HUES64 (cell line): ENCODE results near the gene FBXO41.

Source experiments
- H3K27ac ChIP-seq: 2 replicates; pipeline ENCODE4 v1.7.0; 2013; ENCODE audit warnings: low read depth, low read length, inconsistent platforms
- H3K27me3 ChIP-seq: 2 replicates; pipeline ENCODE4 v1.6.1; 2013; ENCODE audit warnings: mild to moderate bottlenecking, low read length; ENCODE audit not compliant: insufficient read depth
- H3K36me3 ChIP-seq: 2 replicates; pipeline ENCODE4 v1.6.1; 2013; ENCODE audit warnings: mild to moderate bottlenecking, low read length; ENCODE audit not compliant: insufficient read depth
- H3K4me1 ChIP-seq: 2 replicates; pipeline ENCODE4 v1.6.1; 2013; ENCODE audit warnings: mild to moderate bottlenecking, low read length, moderate library complexity; ENCODE audit not compliant: insufficient read depth
- H3K4me3 ChIP-seq: 2 replicates; pipeline ENCODE4 v1.5.1; 2013; ENCODE audit warnings: mild to moderate bottlenecking, low read length, moderate library complexity
- H3K9ac ChIP-seq: 2 replicates; pipeline ENCODE4 v1.6.1; 2013; ENCODE audit warnings: mild to moderate bottlenecking, low read depth, low read length
- H3K9me3 ChIP-seq: 2 replicates; pipeline ENCODE4 v1.6.1; 2013; ENCODE audit warnings: low read depth, low read length; ENCODE audit not compliant: insufficient read depth
- WGBS: fragments of 150-250, 120-280 bp; methylation state at CpG from one replicate; pipeline ENCODE4 v1.1.7; 2013; ENCODE audit warnings: missing lambda C conversion rate; 5-methylcytosine and 5-hydroxymethylcytosine counted together

Gene FBXO41

GRCh38 chr2:73253400-73253799 is 30.9 kb downstream of the FBXO41 start:
- 95% methylated on average over 2 of the region's 2 CpGs for WGBS
- Histone ChIP-seq H3K9me3 (no peaks in the 10 kb centered on the region), H3K36me3 (peaks cover 63% of the 10 kb centered on the region), H3K9ac (no peak overlapping the region), H3K4me3 (no peak overlapping the region), H3K27ac (no peak overlapping the region), H3K27me3 (no peaks in the 10 kb centered on the region), H3K4me1 (peaks cover 6% of the 10 kb centered on the region; the same call in 1 of the 2 replicates)

GRCh38 chr2:73252238-73253027 is 31.8 kb downstream of the FBXO41 start:
- Histone ChIP-seq H3K27me3 (no peaks in the 10 kb centered on the region), H3K4me1 (peaks cover 6% of the 10 kb centered on the region; the same call in 1 of the 2 replicates), H3K27ac (no peak overlapping the region), H3K4me3 (no peak overlapping the region), H3K9me3 (no peaks in the 10 kb centered on the region), H3K9ac (no peak overlapping the region), H3K36me3 (peaks cover 73% of the 10 kb centered on the region)
- 97% methylated on average over 16 of the region's 17 CpGs for WGBS

- H3K9me3 ChIP-seq: no peaks in the 10 kb centered on the region
- H3K27ac ChIP-seq: no peak overlapping the region
- WGBS: 95% methylated on average over 17 of the region's 17 CpGs
- H3K9ac ChIP-seq: no peak overlapping the region
- peaks cover 6% of the 10 kb centered on the region; the same call in 1 of the 2 replicates for H3K4me1 ChIP-seq
- H3K4me3 ChIP-seq: no peak overlapping the region
- peaks cover 86% of the 10 kb centered on the region for H3K36me3 ChIP-seq
- H3K27me3 ChIP-seq: no peaks in the 10 kb centered on the region
These were observed 33.1 kb downstream of the FBXO41 start for GRCh38 chr2:73250872-73251846.

- 93% methylated on average over 9 of the region's 9 CpGs for WGBS
- no peak overlapping the region for H3K9ac ChIP-seq
- H3K4me1 ChIP-seq: no peaks in the 10 kb centered on the region
- H3K27me3 ChIP-seq: no peaks in the 10 kb centered on the region
- peaks cover 100% of the 10 kb centered on the region for H3K36me3 ChIP-seq
- no peaks in the 10 kb centered on the region for H3K9me3 ChIP-seq
- no peak overlapping the region for H3K4me3 ChIP-seq
- H3K27ac ChIP-seq: no peak overlapping the region
These were observed 34.6 kb downstream of the FBXO41 start for GRCh38 chr2:73249636-73250035.

GRCh38 chr2:73246850-73247249 is 37.4 kb downstream of the FBXO41 start:
- Histone ChIP-seq H3K9ac (no peak overlapping the region), H3K9me3 (no peaks in the 10 kb centered on the region), H3K27me3 (no peaks in the 10 kb centered on the region), H3K4me1 (no peaks in the 10 kb centered on the region), H3K27ac (no peak overlapping the region), H3K36me3 (peaks cover 98% of the 10 kb centered on the region), H3K4me3 (no peak overlapping the region)
- WGBS: 98% methylated on average over 3 of the region's 3 CpGs

- Histone ChIP-seq H3K36me3 (peaks cover 97% of the 10 kb centered on the region), H3K27ac (no peak overlapping the region), H3K4me1 (no peaks in the 10 kb centered on the region), H3K4me3 (no peak overlapping the region), H3K9ac (no peak overlapping the region), H3K27me3 (no peaks in the 10 kb centered on the region), H3K9me3 (no peaks in the 10 kb centered on the region)
- WGBS: 89% methylated on average over 3 of the region's 3 CpGs
These were observed 39.7 kb downstream of the FBXO41 start for GRCh38 chr2:73244580-73244979.

GRCh38 chr2:73243884-73244570 is 40.3 kb downstream of the FBXO41 start:
- peaks cover 97% of the 10 kb centered on the region for H3K36me3 ChIP-seq
- 79% methylated on average over 5 of the region's 5 CpGs for WGBS

GRCh38 chr2:73239776-73240175 is 44.5 kb downstream of the FBXO41 start:
- Histone ChIP-seq H3K4me3 (no peak overlapping the region), H3K9me3 (no peaks in the 10 kb centered on the region), H3K36me3 (peaks cover 73% of the 10 kb centered on the region), H3K27ac (no peak overlapping the region), H3K9ac (no peak overlapping the region; the same call in 1 of the 2 replicates), H3K4me1 (peaks cover 23% of the 10 kb centered on the region), H3K27me3 (no peaks in the 10 kb centered on the region)
- 91% methylated on average over 3 of the region's 3 CpGs for WGBS

More at GRCh38 chr2:73243884-73244570, 40.3 kb downstream of the FBXO41 start:
- Histone ChIP-seq H3K27ac (no peak overlapping the region), H3K9me3 (no peaks in the 10 kb centered on the region), H3K27me3 (no peaks in the 10 kb centered on the region), H3K4me1 (no peaks in the 10 kb centered on the region), H3K9ac (no peak overlapping the region), H3K4me3 (no peak overlapping the region)

GRCh38 chr2:73238976-73239375 is 45.3 kb downstream of the FBXO41 start:
- H3K4me1 ChIP-seq: peaks cover 23% of the 10 kb centered on the region
- H3K36me3 ChIP-seq: peaks cover 65% of the 10 kb centered on the region
- no peaks in the 10 kb centered on the region for H3K27me3 ChIP-seq
- no peak overlapping the region for H3K9ac ChIP-seq
- H3K9me3 ChIP-seq: no peaks in the 10 kb centered on the region
- 98% methylated on average over 1 of the region's 1 CpG for WGBS
- peak overlapping the region; percentile 81; the same call in 1 of the 2 replicates for H3K27ac ChIP-seq
- H3K4me3 ChIP-seq: no peak overlapping the region

- H3K9me3 ChIP-seq: no peaks in the 10 kb centered on the region
- peaks cover 23% of the 10 kb centered on the region for H3K4me1 ChIP-seq
- no peaks in the 10 kb centered on the region for H3K27me3 ChIP-seq
- no peak overlapping the region for H3K4me3 ChIP-seq
- peaks cover 56% of the 10 kb centered on the region for H3K36me3 ChIP-seq
- H3K9ac ChIP-seq: peak overlapping the region; percentile 62
- H3K27ac ChIP-seq: peak overlapping the region; percentile 81
- 65% methylated on average over 3 of the region's 3 CpGs for WGBS
These were observed 46.1 kb downstream of the FBXO41 start for GRCh38 chr2:73238149-73238548.
